C4-2B (cell line): ENCODE measurements around the gene SASH1.
"Not testable (repeated sequence)": the region's sequence is repeated elsewhere in the genome, so short reads cannot be mapped to it uniquely, and the experiment has no call there.

Experiments used
- H3K27ac ChIP-seq: fragments of 450-650 bp; 2 replicates; pipeline ENCODE4 v1.5.1; 2017
- ZFX ChIP-seq: fragments of 450-650 bp; IDR thresholded peaks from 2 replicates; pipeline ENCODE4 v1.6.1; 2017
- TF ChIP-seq, protein P1 (sequence below): fragments of 450-650 bp; conservative IDR thresholded peaks from 2 replicates; pipeline ENCODE4 v1.5.1; 2017; ENCODE audit warnings: mild to moderate bottlenecking

SASH1 gene

DNA sequence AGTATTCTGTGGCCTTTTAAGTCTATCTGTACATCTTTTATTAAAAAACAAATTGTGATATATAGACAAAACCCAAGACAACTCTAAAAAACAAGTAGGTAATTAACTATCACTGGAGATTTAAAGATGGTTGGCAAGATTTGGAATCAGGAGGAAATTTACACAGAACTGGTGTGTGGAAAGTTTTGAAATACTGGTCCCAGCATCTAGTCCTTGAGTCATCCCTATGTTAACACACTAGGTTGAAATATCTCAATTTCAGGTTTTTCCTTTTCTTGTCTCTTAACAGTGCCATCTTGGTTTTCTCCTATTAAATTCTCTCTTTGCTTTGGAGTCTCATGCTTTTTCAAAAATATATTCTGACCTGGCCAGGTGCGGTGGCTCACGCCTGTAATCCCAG is 27.5 kb downstream of the SASH1 start:
- TF ChIP-seq, protein P1, sequence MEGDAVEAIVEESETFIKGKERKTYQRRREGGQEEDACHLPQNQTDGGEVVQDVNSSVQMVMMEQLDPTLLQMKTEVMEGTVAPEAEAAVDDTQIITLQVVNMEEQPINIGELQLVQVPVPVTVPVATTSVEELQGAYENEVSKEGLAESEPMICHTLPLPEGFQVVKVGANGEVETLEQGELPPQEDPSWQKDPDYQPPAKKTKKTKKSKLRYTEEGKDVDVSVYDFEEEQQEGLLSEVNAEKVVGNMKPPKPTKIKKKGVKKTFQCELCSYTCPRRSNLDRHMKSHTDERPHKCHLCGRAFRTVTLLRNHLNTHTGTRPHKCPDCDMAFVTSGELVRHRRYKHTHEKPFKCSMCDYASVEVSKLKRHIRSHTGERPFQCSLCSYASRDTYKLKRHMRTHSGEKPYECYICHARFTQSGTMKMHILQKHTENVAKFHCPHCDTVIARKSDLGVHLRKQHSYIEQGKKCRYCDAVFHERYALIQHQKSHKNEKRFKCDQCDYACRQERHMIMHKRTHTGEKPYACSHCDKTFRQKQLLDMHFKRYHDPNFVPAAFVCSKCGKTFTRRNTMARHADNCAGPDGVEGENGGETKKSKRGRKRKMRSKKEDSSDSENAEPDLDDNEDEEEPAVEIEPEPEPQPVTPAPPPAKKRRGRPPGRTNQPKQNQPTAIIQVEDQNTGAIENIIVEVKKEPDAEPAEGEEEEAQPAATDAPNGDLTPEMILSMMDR = no peak
- H3K27ac ChIP-seq = no peak overlapping the region

DNA sequence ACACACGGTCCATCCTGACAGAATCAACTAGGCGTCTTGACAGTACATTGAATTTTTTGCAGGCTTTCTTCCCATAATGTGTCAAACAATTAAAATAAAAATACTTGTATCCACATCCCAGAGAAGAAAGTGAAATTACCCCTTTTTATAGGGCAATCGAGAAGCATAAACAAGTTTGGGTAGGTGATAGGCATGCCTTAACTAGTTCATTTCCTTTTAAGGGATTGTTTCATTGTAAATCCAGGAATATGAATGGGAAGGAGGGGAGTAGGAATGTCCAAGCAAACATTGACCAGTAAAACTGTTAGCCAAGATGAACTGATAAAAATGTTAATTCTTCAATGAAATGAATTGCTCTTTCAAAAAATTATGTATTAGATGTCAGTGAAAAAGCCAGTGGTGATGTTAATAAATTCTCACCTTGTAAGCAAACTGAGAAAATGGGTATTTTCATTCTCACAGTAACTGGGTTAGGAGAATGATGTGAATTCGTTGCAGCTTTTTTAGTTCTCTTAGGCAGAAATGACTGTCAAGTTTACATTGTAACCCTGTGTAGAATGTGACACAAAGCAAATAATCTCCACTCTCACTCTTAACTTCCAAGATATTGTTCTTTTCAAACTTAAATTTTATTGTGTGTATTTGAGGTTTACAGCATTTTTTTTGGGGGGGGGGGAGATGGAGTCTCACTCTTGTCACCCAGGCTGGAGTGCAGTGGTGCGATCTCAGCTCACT is 31.6 kb downstream of the SASH1 start:
- H3K27ac ChIP-seq = no peak overlapping the region; the same call in 1 of the 2 replicates
- TF ChIP-seq, protein P1 = no peak
- no peak for TF ChIP-seq ZFX

DNA sequence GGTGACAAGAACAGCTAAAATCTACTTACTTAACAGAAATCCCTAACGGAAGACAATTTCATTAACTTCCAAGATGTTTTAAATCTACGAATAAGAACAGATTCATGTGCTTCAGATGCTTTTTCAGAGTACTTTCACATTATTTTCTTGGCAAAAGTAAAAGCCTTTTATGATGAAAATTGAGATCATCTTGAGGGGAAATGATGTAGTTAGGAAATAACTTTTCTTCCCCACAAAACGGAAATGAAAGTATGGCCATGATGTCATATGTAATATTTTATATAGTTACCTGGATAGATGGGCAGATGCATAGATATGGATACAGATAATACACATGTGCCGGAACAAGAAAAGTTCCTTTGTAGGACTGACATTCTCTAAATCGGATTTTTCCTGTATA is 32.8 kb downstream of the SASH1 start:
- H3K27ac ChIP-seq = no peak overlapping the region
- TF ChIP-seq ZFX = no peak
- TF ChIP-seq, protein P1 = no peak

DNA sequence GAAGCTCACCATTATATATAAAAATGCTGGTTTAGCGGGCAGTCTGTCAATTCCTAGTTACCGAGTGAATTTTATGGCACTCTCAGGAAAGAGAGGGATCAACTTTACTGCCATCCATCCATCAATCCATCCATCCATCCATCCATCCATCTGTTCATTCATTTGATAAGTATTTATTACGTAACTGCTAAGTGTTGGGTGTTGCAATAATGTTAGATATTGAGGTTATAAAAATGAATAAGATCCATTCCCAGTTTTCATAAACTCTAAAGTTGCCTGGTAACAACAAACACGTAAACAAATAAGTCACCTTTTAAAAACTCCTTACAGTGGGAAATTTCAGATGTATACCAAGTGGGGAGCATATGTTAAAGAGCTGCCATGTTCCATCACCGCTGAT is 36.8 kb downstream of the SASH1 start:
- H3K27ac ChIP-seq = no peak overlapping the region
- TF ChIP-seq ZFX = no peak
- TF ChIP-seq, protein P1 = no peak

DNA sequence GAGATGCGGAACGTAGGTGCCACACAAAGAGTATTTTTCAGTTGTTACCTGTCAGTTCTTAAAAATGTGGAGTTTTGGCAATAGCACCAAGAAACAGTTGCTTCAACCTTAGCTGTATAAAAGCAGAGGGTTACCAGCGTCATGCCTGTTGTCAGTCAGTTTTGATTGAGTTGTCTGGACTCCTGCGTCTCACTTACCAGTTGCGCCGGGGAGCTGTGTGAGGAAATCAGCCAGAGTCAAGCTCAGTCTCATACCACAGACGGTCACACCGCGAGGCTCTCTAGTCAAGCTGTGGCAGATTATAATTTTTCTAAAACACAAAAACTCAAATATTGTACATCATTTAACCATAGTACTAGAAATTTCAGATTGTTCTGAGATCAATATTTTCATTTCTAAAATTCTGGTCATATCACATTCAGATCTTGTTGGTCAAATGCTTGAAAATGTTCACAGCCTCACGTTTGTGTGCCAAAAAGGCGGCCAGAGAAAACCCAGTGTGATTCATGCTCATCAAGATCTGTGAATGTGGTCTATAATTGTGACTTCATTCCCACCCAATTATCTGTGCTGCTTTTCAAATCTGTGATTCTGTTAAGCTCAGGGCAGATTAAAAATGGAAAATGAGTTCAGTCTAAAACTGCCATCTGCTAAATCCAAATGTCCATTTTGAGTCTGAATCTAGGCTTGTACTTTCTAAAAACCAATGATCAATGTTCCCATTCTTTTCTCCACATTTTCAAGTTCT is 37.5 kb downstream of the SASH1 start:
- H3K27ac ChIP-seq = no peak overlapping the region
- TF ChIP-seq, protein P1 = no peak
- no peak for TF ChIP-seq ZFX

DNA sequence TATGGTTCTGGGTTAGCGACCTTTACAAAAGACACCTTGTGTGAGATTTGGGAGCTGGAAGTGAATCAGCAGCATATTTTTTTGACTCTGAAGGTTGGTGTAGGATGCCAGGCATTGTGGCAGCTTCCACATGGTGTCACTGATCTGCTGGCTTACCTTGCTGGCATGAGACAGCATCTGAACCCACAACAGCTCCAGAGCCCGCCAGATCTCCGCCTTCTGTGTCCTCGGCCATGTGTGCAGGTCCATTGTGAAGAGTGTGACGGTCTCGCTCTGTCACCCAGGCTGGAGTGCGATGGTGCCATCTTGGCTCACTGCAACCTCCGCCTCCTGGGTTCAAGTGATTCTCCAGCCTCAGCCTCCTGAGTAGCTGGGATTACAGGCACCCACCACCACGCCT is 39.4 kb downstream of the SASH1 start:
- not testable (repeated sequence) for H3K27ac ChIP-seq

DNA sequence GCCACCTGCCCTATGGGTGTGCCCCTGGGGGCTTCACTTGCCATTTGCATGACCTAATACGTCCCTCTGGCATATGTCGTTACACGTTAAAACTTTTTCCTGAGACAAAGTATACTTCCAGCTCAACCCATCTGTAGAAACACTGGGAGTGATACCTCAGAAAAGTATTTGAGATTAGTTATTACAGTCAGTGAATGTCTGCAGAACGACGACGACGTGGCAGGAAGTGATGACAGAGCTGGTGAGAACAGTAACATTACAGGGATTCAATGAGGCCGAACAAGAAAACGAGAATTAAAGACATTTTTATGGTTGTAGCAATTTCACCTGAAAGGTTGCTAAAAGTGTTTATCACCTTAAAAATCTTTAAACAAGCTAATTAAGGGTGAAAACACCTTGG is 40.2 kb downstream of the SASH1 start:
- no peak for TF ChIP-seq ZFX
- TF ChIP-seq, protein P1 = no peak
- no peak overlapping the region for H3K27ac ChIP-seq
